Measurements from ENCODE around the gene CEBPE. TPM values are rescaled to one million over a fixed set of nuclear protein-coding genes. Genes with fewer than 3 reads are reported as not detected.

CEBPE gene
- total RNA-seq, 1 experiment from 2014 or later = not detected

- TF ChIP-seq RAD21 (IDR thresholded peaks at IDR 0.05; ENCODE audit: low read depth) = no peak
- TF ChIP-seq JUND (IDR thresholded peaks at IDR 0.05) = no peak
- no peak for TF ChIP-seq TCF7L2 (IDR thresholded peaks at IDR 0.05; ENCODE audit: borderline replicate concordance, extremely low read depth, insufficient read depth, insufficient read length)
- TF ChIP-seq SIN3A (IDR thresholded peaks at IDR 0.05; ENCODE audit: low read depth) = no peak
- no peak for TF ChIP-seq EGR1 (IDR thresholded peaks at IDR 0.05; ENCODE audit: low read depth)
- TF ChIP-seq POLR2AphosphoS5 (IDR thresholded peaks at IDR 0.05; ENCODE audit: low read depth, low read length) = no peak
- TF ChIP-seq SP1 (IDR thresholded peaks at IDR 0.05; ENCODE audit: low read depth) = no peak
- TF ChIP-seq ZNF274 (IDR thresholded peaks at IDR 0.05; ENCODE audit: low read depth, low read length) = no peak
- TF ChIP-seq ELF1 (IDR thresholded peaks at IDR 0.05; ENCODE audit: borderline replicate concordance, low read depth) = no peak
- Histone ChIP-seq H3K27ac (ENCODE audit: low read depth, low read length) (no peak overlapping the region), H3K79me2 (ENCODE audit: insufficient read depth, low read length) (no peaks in the 10 kb centered on the region), H3K27me3 (ENCODE audit: insufficient read depth, low read length) (no peaks in the 10 kb centered on the region), H3K9me3 (ENCODE audit: control insufficient read depth in 1 of 2, insufficient read depth in 1 of 2, low read depth in 1 of 2, low read length in 2 of 2) (no peaks in the 10 kb centered on the region), H3K4me1 (ENCODE audit: control insufficient read depth in 1 of 2, insufficient read depth in 2 of 2, low read length in 2 of 2) (no peaks in the 10 kb centered on the region), H2AFZ (ENCODE audit: low read depth, low read length, poor library complexity, severe bottlenecking) (no peak overlapping the region), H3K36me3 (ENCODE audit: control insufficient read depth in 1 of 2, insufficient read depth in 2 of 2, low read length in 2 of 2) (no peaks in the 10 kb centered on the region), H3K4me3 (replicated peaks in 1 of 2; ENCODE audit: low read depth in 1 of 2, low read length in 2 of 2) (no peak overlapping the region), H4K20me1 (ENCODE audit: insufficient read depth) (no peaks in the 10 kb centered on the region), H3K9me2 (ENCODE audit: insufficient read depth) (no peaks in the 10 kb centered on the region), H3K9ac (ENCODE audit: low read length) (no peak overlapping the region), H3K4me2 (ENCODE audit: low read length) (no peak overlapping the region)
- CTCF ChIA-PET = interaction anchor here (4.1 kb wide), 1 partner anchor 8 kb away, joined by 20 read pairs; no protein-coding TSS in a partner anchor
- RAD21 ChIA-PET (ENCODE audit: low non-redundant PET in 1 of 2, low total read pairs in 2 of 2, uncharacterized antibody in 2 of 2, unreplicated experiment in 2 of 2) = no interaction called here
- DNase-seq (ENCODE audit: low read depth, low spot score) (no peak), ATAC-seq (no peak)
- no TSS peak for BruUV-seq (replicated peaks)
- intact Hi-C loops (cut with micrococcal nuclease) = no loop called here
- POLR2A ChIA-PET = no interaction called here
Observed at GRCh38 chr14:23128969-23129758, 10.1 kb upstream of the CEBPE start.

GRCh38 chr14:23127861-23128260 is 8.8 kb upstream of the CEBPE start:
- intact Hi-C loops (cut with micrococcal nuclease) = no loop called here
- Histone ChIP-seq H3K9me3 (ENCODE audit: control insufficient read depth in 1 of 2, insufficient read depth in 1 of 2, low read depth in 1 of 2, low read length in 2 of 2) (no peaks in the 10 kb centered on the region), H3K79me2 (ENCODE audit: insufficient read depth, low read length) (no peaks in the 10 kb centered on the region), H3K27ac (ENCODE audit: low read depth, low read length) (no peak overlapping the region), H3K4me1 (ENCODE audit: control insufficient read depth in 1 of 2, insufficient read depth in 2 of 2, low read length in 2 of 2) (no peaks in the 10 kb centered on the region), H4K20me1 (ENCODE audit: insufficient read depth) (no peaks in the 10 kb centered on the region), H3K4me2 (ENCODE audit: low read length) (no peak overlapping the region), H3K4me3 (replicated peaks in 1 of 2; ENCODE audit: low read depth in 1 of 2, low read length in 2 of 2) (no peak overlapping the region), H3K9me2 (ENCODE audit: insufficient read depth) (no peaks in the 10 kb centered on the region), H3K9ac (ENCODE audit: low read length) (no peak overlapping the region), H2AFZ (ENCODE audit: low read depth, low read length, poor library complexity, severe bottlenecking) (no peak overlapping the region), H3K27me3 (ENCODE audit: insufficient read depth, low read length) (no peaks in the 10 kb centered on the region), H3K36me3 (ENCODE audit: control insufficient read depth in 1 of 2, insufficient read depth in 2 of 2, low read length in 2 of 2) (no peaks in the 10 kb centered on the region)
- DNase-seq (ENCODE audit: low read depth, low spot score) (no peak), ATAC-seq (no peak)
- CTCF ChIA-PET = no interaction called here
- POLR2A ChIA-PET = no interaction called here
- RAD21 ChIA-PET (ENCODE audit: low non-redundant PET in 1 of 2, low total read pairs in 2 of 2, uncharacterized antibody in 2 of 2, unreplicated experiment in 2 of 2) = no interaction called here
- no TSS peak for BruUV-seq (replicated peaks)
- TF ChIP-seq ZBTB33 (IDR thresholded peaks at IDR 0.05; ENCODE audit: extremely low read depth, insufficient replicate concordance, low read length) (no peak), SRF (IDR thresholded peaks at IDR 0.05; ENCODE audit: low read depth) (no peak), ZNF274 (IDR thresholded peaks at IDR 0.05; ENCODE audit: low read depth, low read length) (no peak), POLR2A (IDR thresholded peaks at IDR 0.05; ENCODE audit: borderline replicate concordance, extremely low read depth, insufficient read depth, insufficient read length) (no peak), EZH2phosphoT487 (IDR thresholded peaks at IDR 0.05; ENCODE audit: borderline replicate concordance) (no peak), TCF7L2 (IDR thresholded peaks at IDR 0.05; ENCODE audit: borderline replicate concordance, extremely low read depth, insufficient read depth, insufficient read length) (no peak), CBX3 (IDR thresholded peaks at IDR 0.05; ENCODE audit: low read depth) (no peak), YY1 (IDR thresholded peaks at IDR 0.05; ENCODE audit: extremely low read depth, insufficient replicate concordance, low read depth, low read length) (no peak), CEBPB (IDR thresholded peaks at IDR 0.05; ENCODE audit: low read depth) (no peak), MAX (IDR thresholded peaks at IDR 0.05) (no peak), SIN3A (IDR thresholded peaks at IDR 0.05; ENCODE audit: low read depth) (no peak), EGR1 (IDR thresholded peaks at IDR 0.05; ENCODE audit: low read depth) (no peak), EZH2 (IDR thresholded peaks at IDR 0.05) (no peak)
